SK-N-MC (cell line): Measurements from ENCODE around the gene HSPB6.
A peak's percentile ranks its signal among the peaks of the same experiment; 100 is the strongest.

Source experiments
- EZH2 ChIP-seq: fragments of 200-600 bp; sonication (generic); IDR thresholded peaks from one replicate; pipeline ENCODE4 v1.6.1; 2017; ENCODE audit warnings: antibody characterized with exemption
- FOXP2 ChIP-seq: optimal IDR thresholded peaks from 2 replicates; pipeline ENCODE3; 2011; ENCODE audit warnings: mild to moderate bottlenecking, moderate library complexity; ENCODE audit not compliant: insufficient read depth; ENCODE audit errors: extremely low read length, control extremely low read depth
- POLR2AphosphoS5 ChIP-seq: IDR thresholded peaks from 2 replicates; pipeline ENCODE4 v1.6.1; 2012; ENCODE audit warnings: mild to moderate bottlenecking, low read depth, low read length, borderline replicate concordance

GRCh38 chr19:35745328-35746086, 11.3 kb downstream of the HSPB6 start, which contains the start of the genes PSENEN and U2AF1L4:
- TF ChIP-seq POLR2AphosphoS5 (peak; percentile 52), EZH2 (no peak), FOXP2 (no peak)
